Stomach (tissue), 4 donors: ENCODE results near the gene SH3RF2.

ENCODE experiments used
- EP300 ChIP-seq: sonication (generic); formaldehyde crosslinking; IDR thresholded peaks from one replicate; pipeline ENCODE4 v1.6.1; 2017; ENCODE audit warnings: antibody characterized with exemption
- POLR2A ChIP-seq, 4 donors: fragments of 450-650 bp; IDR thresholded peaks; one replicate each; pipeline ENCODE4 v1.6.1; 2016; ENCODE audit warnings: antibody characterized with exemption in 4 of 4, control low read depth in 2 of 4, mild to moderate bottlenecking in 1 of 4, moderate library complexity in 1 of 4
- POLR2AphosphoS5 ChIP-seq, 3 donors: sonication (generic); formaldehyde crosslinking; IDR thresholded peaks; one replicate each; pipeline ENCODE4 v1.6.1; 2016; ENCODE audit warnings: antibody characterized with exemption in 3 of 3
- TF ChIP-seq, protein P1 (sequence below), 7 experiments: fragments of 450-650 bp in 4 of 7; fragments of 200-600 bp in 3 of 7; sonication (generic) in 3 of 7; IDR thresholded peaks; one replicate each; pipeline ENCODE4 v1.5.1; 2016 to 2019; ENCODE audit warnings: antibody characterized with exemption in 7 of 7, control low read depth in 2 of 7, mild to moderate bottlenecking in 1 of 7

DNA sequence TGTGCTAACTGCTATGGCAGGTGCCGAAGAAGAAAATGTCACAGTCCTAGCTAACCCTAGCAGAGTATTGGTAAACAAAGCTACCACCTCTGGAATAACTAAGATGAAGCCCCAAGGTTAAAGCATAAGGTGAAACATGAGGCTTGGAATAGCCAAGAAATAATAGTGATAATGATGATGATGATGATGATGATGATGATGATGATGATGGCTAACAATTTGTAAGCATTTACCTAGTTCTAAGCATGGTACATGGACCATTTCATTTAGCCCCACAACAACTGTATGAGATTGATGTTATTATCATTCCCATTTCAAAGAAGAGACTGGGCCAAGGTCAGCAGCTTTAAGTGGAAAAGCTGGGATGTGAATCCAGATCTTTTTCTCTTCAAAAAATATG is 35.3 kb downstream of the SH3RF2 start:
- TF ChIP-seq, protein P1, sequence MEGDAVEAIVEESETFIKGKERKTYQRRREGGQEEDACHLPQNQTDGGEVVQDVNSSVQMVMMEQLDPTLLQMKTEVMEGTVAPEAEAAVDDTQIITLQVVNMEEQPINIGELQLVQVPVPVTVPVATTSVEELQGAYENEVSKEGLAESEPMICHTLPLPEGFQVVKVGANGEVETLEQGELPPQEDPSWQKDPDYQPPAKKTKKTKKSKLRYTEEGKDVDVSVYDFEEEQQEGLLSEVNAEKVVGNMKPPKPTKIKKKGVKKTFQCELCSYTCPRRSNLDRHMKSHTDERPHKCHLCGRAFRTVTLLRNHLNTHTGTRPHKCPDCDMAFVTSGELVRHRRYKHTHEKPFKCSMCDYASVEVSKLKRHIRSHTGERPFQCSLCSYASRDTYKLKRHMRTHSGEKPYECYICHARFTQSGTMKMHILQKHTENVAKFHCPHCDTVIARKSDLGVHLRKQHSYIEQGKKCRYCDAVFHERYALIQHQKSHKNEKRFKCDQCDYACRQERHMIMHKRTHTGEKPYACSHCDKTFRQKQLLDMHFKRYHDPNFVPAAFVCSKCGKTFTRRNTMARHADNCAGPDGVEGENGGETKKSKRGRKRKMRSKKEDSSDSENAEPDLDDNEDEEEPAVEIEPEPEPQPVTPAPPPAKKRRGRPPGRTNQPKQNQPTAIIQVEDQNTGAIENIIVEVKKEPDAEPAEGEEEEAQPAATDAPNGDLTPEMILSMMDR (IDR thresholded peaks at IDR 0.05), result no peak
- TF ChIP-seq POLR2A (IDR thresholded peaks at IDR 0.05) (no peak), EP300 (no peak), POLR2AphosphoS5 (IDR thresholded peaks at IDR 0.05) (no peak)
